Activated CD4-positive, alpha-beta T cell treated with anti-CD3 and anti-CD28 coated beads for 36 hours (primary cell): ENCODE data around the gene DKC1. TPM values are rescaled to one million over a fixed set of nuclear protein-coding genes. Genes with fewer than 3 reads are reported as not detected.

Experiments used
- ATAC-seq: fragments of 200-7000 bp; cut with Tn5 transposase; one replicate; pipeline ENCODE4 v1.10.0; 2021; ENCODE audit warnings: mild to moderate bottlenecking, moderate library complexity
- CTCF ChIA-PET: fragments of 350-600 bp; sonication (Branson Sonifier 250); formaldehyde crosslinking; loops from one replicate; lab custom pipeline; 2021; ENCODE audit warnings: antibody characterized with exemption; lab: Charles Lee
- POLR2A ChIA-PET: fragments of 350-600 bp; sonication (Branson Sonifier 250); formaldehyde crosslinking; loops from one replicate; lab custom pipeline; 2021; ENCODE audit warnings: antibody characterized with exemption, inconsistent platforms; lab: Charles Lee
- DNase-seq: peaks from one replicate; pipeline ENCODE4 v3.0.0-alpha.2; 2020
- H3K27ac Mint-ChIP-seq: one replicate; pipeline ENCODE4 v1.8.0; 2021; ENCODE audit warnings: mixed read lengths
- H3K27me3 Mint-ChIP-seq: one replicate; pipeline ENCODE4 v1.8.0; 2021; ENCODE audit warnings: mixed read lengths
- H3K36me3 Mint-ChIP-seq: one replicate; pipeline ENCODE4 v1.8.0; 2021; ENCODE audit warnings: low read depth, mixed read lengths
- H3K4me1 Mint-ChIP-seq: one replicate; pipeline ENCODE4 v1.8.0; 2021; ENCODE audit warnings: mixed read lengths
- H3K4me3 Mint-ChIP-seq: one replicate; pipeline ENCODE4 v1.8.0; 2021; ENCODE audit warnings: mild to moderate bottlenecking, moderate library complexity, mixed read lengths
- H3K9me3 Mint-ChIP-seq: one replicate; pipeline ENCODE4 v1.8.0; 2021; ENCODE audit warnings: low read depth, mixed read lengths
- intact Hi-C, 2 experiments: fragments of 100-400 bp; cut with DNase I in 1 of 2; cut with micrococcal nuclease in 1 of 2; formaldehyde crosslinking; loops; one replicate each; pipeline versions ENCODE4 v1.14.2 to v1.15.1; 2022 to 2024; cut with DNase I, micrococcal nuclease
- total RNA-seq, 2 experiments: library from RNA; stranded (reverse); gene quantifications; one replicate each; pipeline ENCODE4 v1.2.3, GENCODE V29; 2021

Gene DKC1
- total RNA-seq, 2 experiments from 2014 or later: 126 to 130 TPM

DNA sequence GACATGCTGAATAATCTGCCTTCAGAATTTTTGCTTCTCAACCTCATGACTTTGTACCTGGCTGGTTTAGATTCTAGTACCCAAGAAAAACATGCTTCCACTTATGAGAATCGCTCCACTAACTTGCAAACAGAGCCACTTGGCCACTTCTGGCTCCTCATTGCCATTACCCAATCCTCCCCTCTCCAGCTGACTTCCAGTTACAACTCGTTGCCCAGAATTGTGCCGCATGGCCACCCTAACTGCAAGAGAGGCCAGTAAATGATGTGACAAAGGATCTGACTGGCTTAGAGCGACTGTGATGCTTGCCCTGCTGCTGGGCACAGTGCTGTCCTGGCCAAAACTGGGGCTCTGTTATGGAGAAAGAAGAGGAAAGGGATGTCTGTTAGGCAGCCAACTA, 4.0 kb upstream of the DKC1 start:
- POLR2A ChIA-PET: no interaction called here
- Mint-ChIP-seq H3K4me1 (peaks cover 11% of the 10 kb centered on the region), H3K9me3 (no peaks in the 10 kb centered on the region), H3K27me3 (no peaks in the 10 kb centered on the region), H3K36me3 (peaks cover 5% of the 10 kb centered on the region), H3K27ac (no peak overlapping the region), H3K4me3 (no peak overlapping the region)
- ATAC-seq: no peak
- intact Hi-C loops: no loop called here
- CTCF ChIA-PET: no interaction called here
- no peak for DNase-seq

DNA sequence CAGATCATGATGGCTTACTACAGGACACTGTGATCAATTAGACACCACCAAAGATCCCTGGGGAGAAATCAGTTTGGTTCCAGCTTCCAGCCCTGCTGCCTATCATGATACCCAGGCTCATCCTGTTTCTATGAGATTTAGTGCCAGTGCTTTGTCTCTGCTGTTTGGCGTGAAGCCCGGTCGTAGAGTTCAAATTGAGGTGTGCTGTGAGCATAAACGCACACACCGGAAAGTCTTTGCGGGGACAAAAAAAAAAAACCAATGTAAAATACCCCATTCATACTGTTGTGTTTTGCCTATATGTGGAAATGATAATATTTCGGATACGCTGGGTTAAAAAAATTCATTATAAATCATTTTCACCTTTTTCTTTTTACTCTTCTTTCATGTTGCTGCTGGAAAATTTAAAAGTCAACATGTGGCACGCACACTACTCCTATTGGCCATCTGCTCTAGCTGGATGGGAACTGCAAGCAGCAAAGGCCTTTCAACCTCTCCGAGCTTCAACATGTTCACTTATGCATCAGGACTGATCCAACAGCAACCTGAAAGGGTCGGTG, 607 bp upstream of the DKC1 start:
- Mint-ChIP-seq H3K27me3 (no peaks in the 10 kb centered on the region), H3K27ac (peak overlapping the region; percentile 89), H3K9me3 (no peaks in the 10 kb centered on the region), H3K36me3 (peaks cover 32% of the 10 kb centered on the region), H3K4me3 (peak overlapping the region; percentile 85), H3K4me1 (peaks cover 29% of the 10 kb centered on the region)
- intact Hi-C loops: loop anchor here (1.0 to 5.0 kb wide), 12 partner anchors 37 to 833 kb away; partner anchors contain the start of genes MPP1 (in 2 of the 2), BRCC3 (in 1 of the 2), CMC4 (in 1 of the 2) and FAM3A (in 1 of the 2)
- CTCF ChIA-PET: interaction anchor here (4.4 kb wide), 1 partner anchor 12 kb away, joined by 33 read pairs; the partner anchor contains the start of gene GAB3
- ATAC-seq (no peak), DNase-seq (peak; percentile 31)
- POLR2A ChIA-PET: interaction anchor here (1.0 to 2.9 kb wide), 4 partner anchors 11 to 17 kb away, joined by 3 to 11 read pairs (median 4); partner anchors contain the start of gene GAB3

- ATAC-seq: no peak
- intact Hi-C loops: no loop called here
- Mint-ChIP-seq H3K27me3 (no peaks in the 10 kb centered on the region), H3K36me3 (peaks cover 50% of the 10 kb centered on the region), H3K4me3 (no peak overlapping the region), H3K4me1 (peaks cover 31% of the 10 kb centered on the region), H3K9me3 (no peaks in the 10 kb centered on the region), H3K27ac (no peak overlapping the region)
- CTCF ChIA-PET: no interaction called here
- DNase-seq: no peak
- POLR2A ChIA-PET: no interaction called here
These were observed 12.0 kb downstream of the DKC1 start for GRCh38 chrX:154774622-154775021.

DNA sequence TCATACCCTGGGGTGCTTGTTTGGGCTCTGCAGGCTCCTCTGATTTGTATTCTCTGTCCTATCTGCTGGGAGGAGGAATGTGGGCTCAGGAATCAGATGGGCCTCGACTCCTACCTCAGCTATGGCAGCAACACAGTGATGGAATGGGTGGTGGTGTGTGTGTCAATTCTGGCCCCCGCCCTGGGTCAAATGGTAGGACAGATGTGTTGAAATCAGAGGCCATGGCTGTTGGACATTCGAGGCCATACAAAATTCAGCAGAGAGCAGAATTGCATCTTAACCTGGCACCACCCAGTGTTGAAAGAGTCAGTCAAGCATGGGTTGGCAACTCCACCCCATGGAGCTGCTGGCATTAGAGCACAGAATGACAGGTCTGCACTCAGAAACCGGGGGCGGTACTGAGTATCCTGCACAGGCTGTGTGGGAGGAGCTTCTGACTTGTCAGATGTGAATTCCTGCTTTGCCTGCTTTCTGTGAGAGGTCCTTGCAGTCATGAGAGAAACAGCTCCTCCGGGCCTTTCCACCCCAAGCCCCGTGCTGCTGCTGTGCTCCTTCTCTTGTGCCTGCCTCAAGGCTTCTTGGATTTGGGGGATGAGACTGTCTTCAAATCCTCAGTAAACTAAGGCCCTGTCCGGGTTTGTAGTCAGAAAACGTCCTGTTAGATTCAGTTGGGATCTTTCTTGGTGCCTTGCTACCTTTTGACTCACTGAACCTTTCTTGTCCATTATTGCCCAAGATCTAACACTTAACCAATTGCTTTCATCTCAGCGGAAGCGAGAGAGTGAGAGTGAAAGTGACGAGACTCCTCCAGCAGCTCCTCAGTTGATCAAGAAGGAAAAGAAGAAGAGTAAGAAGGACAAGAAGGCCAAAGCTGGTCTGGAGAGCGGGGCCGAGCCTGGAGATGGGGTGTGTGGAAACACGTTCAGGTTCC, 13.0 kb downstream of the DKC1 start:
- intact Hi-C loops: no loop called here
- ATAC-seq: peak; percentile 90
- H3K4me3 Mint-ChIP-seq: no peak overlapping the region

GRCh38 chrX:154776753-154777152, 14.1 kb downstream of the DKC1 start:
- Mint-ChIP-seq H3K9me3 (no peaks in the 10 kb centered on the region), H3K27ac (peak overlapping the region; percentile 79), H3K36me3 (peaks cover 39% of the 10 kb centered on the region), H3K27me3 (no peaks in the 10 kb centered on the region), H3K4me1 (peaks cover 22% of the 10 kb centered on the region), H3K4me3 (no peak overlapping the region)
- ChIA-PET CTCF (interaction anchor here (0.7 kb wide), 1 partner anchor 39 kb away, joined by 3 read pairs; no protein-coding TSS in a partner anchor), POLR2A (interaction anchor here (0.8 to 1.6 kb wide), 3 partner anchors 10 to 14 kb away, joined by 3 to 4 read pairs (median 4); partner anchors contain the start of gene DKC1)
- intact Hi-C loops: no loop called here
- DNase-seq (no peak), ATAC-seq (no peak)

More for the DNA sequence above, 13.0 kb downstream of the DKC1 start:
- Mint-ChIP-seq H3K4me1 (peaks cover 28% of the 10 kb centered on the region), H3K27ac (peak overlapping the region; percentile 79), H3K36me3 (peaks cover 45% of the 10 kb centered on the region), H3K9me3 (no peaks in the 10 kb centered on the region), H3K27me3 (no peaks in the 10 kb centered on the region)
- peak; percentile 62 for DNase-seq
- CTCF ChIA-PET: interaction anchor here (0.7 to 1.0 kb wide), 2 partner anchors 11 to 675 kb away, joined by 3 to 4 read pairs; no protein-coding TSS in a partner anchor
- POLR2A ChIA-PET: interaction anchor here (0.6 to 1.6 kb wide), 4 partner anchors 9 to 53 kb away, joined by 3 to 4 read pairs (median 4); partner anchors contain the start of gene DKC1

- H3K27ac Mint-ChIP-seq: no peak overlapping the region
- no peaks in the 10 kb centered on the region for H3K27me3 Mint-ChIP-seq
- CTCF ChIA-PET: no interaction called here
- H3K9me3 Mint-ChIP-seq: no peaks in the 10 kb centered on the region
- POLR2A ChIA-PET: interaction anchor here (0.7 kb wide), 1 partner anchor 17 kb away, joined by 3 read pairs; the partner anchor contains the start of gene DKC1
- ATAC-seq (no peak), DNase-seq (no peak)
- peaks cover 28% of the 10 kb centered on the region for H3K4me1 Mint-ChIP-seq
- no peak overlapping the region for H3K4me3 Mint-ChIP-seq
- intact Hi-C loops: no loop called here
- peaks cover 25% of the 10 kb centered on the region for H3K36me3 Mint-ChIP-seq
These were observed 16.6 kb downstream of the DKC1 start for GRCh38 chrX:154779261-154779660.

DNA sequence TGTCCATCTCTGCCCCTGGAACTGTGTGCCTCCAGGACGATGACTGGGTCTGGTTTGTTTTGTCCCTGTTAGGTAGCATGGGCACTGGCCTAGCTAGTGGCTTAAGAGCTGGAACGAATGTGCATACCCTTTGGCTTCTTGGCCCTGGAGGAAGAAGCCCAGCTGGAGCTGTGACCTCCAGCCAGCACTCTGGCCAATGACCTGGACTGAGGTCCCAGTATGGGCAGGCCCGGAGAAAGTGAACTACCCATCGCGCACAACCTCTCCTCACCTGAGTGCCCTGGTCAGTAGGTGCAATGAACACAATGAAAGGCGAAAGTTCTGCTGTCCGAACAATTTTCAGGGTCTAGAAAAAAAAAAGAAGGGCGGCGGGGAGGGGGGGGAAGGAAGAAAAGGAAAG, 18.3 kb downstream of the DKC1 start:
- CTCF ChIA-PET: no interaction called here
- H3K36me3 Mint-ChIP-seq: peaks cover 19% of the 10 kb centered on the region

DNA sequence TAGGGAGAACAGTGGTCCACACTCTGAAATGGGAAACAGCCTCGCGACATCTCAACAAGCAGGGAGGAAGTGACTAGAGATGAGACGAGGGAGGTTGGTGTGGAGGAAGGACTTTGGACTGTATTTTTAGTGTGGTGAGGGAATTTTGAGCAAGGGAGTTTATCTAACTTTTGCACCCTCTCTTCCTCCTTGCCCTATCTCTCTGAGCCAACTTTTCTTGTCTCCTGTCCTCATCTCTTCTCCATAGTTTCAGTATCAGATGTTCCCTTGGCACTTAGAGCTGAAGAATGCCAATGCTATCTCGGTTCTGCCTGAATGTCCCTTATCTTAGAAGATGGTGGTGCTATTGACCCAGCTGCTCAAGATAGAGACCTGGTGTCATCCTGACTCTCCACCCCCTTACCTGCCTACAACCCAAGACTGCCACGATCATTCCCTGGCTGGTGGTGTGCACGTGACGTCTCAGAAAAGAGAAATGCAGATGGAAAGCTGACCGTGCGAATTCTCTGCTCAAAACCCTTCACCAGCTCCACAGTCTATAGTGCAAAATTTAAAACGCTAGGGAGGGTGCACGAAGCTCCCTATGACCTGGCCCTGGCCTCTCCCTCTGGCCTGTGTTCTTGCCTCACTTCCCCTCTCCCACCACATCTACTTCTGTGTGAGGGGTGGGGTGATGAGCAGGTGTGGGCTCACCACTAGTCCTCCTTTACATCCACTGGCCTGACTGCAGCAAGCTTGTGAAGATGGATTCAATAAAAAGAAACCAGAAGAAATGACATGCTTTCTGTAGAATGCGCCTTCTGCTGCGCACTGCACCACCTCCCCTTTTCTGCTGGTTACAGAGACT, 21.7 kb downstream of the DKC1 start:
- peak overlapping the region; percentile 34 for H3K4me3 Mint-ChIP-seq
- H3K9me3 Mint-ChIP-seq: no peaks in the 10 kb centered on the region
- ATAC-seq: no peak

More for the DNA sequence above, 18.3 kb downstream of the DKC1 start:
- H3K4me1 Mint-ChIP-seq: peaks cover 19% of the 10 kb centered on the region
- no peak overlapping the region for H3K4me3 Mint-ChIP-seq
- no peaks in the 10 kb centered on the region for H3K9me3 Mint-ChIP-seq
- no peak for ATAC-seq
- no peak overlapping the region for H3K27ac Mint-ChIP-seq
- intact Hi-C loops: loop anchor here in 1 of 2 experiments (5.0 kb wide), 1 partner anchor 46 kb away; no protein-coding TSS in a partner anchor
- DNase-seq: no peak
- POLR2A ChIA-PET: interaction anchor here (0.7 kb wide), 3 partner anchors 17 to 84 kb away, joined by 3 to 12 read pairs (median 3); no protein-coding TSS in a partner anchor
- no peaks in the 10 kb centered on the region for H3K27me3 Mint-ChIP-seq

DNA sequence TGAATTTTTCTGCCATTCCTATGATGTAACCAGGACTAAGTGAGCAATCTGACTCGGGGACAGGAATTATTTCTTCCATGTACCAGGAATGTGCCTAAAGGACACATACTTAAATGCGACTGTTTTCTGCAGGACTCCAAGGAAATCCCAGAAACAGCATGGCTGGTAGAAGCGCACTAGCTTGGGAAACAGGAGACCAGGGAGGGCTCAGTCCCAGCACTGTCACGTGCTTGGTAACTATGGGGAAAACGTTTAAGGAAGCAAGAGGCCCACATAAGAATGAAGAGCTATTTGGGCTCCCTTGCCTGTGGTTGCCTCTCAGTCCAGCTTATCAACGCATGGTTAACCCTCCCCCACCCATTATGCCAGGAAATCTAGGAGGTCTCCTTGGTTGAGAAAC, 23.1 kb downstream of the DKC1 start:
- ATAC-seq (no peak), DNase-seq (no peak)
- intact Hi-C loops: no loop called here
- no peak overlapping the region for H3K4me3 Mint-ChIP-seq
- no peaks in the 10 kb centered on the region for H3K9me3 Mint-ChIP-seq
- peaks cover 4% of the 10 kb centered on the region for H3K36me3 Mint-ChIP-seq
- POLR2A ChIA-PET: no interaction called here
- CTCF ChIA-PET: no interaction called here
- H3K27me3 Mint-ChIP-seq: no peaks in the 10 kb centered on the region
- H3K4me1 Mint-ChIP-seq: peaks cover 17% of the 10 kb centered on the region
- no peak overlapping the region for H3K27ac Mint-ChIP-seq

More for the DNA sequence above, 21.7 kb downstream of the DKC1 start:
- POLR2A ChIA-PET: interaction anchor here (0.6 to 0.8 kb wide), 2 partner anchors 15 to 88 kb away, joined by 3 to 5 read pairs; no protein-coding TSS in a partner anchor
- no peak for DNase-seq
- CTCF ChIA-PET: interaction anchor here (1.5 kb wide), 1 partner anchor 11 kb away, joined by 3 read pairs; no protein-coding TSS in a partner anchor
- peaks cover 17% of the 10 kb centered on the region for H3K4me1 Mint-ChIP-seq
- intact Hi-C loops: loop anchor here in 1 of 2 experiments (5.0 kb wide), 1 partner anchor 43 kb away; no protein-coding TSS in a partner anchor
- peak overlapping the region; percentile 59 for H3K27ac Mint-ChIP-seq
- H3K36me3 Mint-ChIP-seq: peaks cover 2% of the 10 kb centered on the region
- no peaks in the 10 kb centered on the region for H3K27me3 Mint-ChIP-seq

GRCh38 chrX:154791467-154791866, 28.8 kb downstream of the DKC1 start:
- CTCF ChIA-PET: interaction anchor here (0.6 to 0.9 kb wide), 4 partner anchors 10 to 309 kb away, joined by 3 to 4 read pairs (median 3); no protein-coding TSS in a partner anchor
- Mint-ChIP-seq H3K27me3 (no peaks in the 10 kb centered on the region), H3K4me1 (no peaks in the 10 kb centered on the region), H3K27ac (no peak overlapping the region), H3K36me3 (peaks cover 6% of the 10 kb centered on the region), H3K9me3 (no peaks in the 10 kb centered on the region), H3K4me3 (no peak overlapping the region)
- ATAC-seq: no peak
- DNase-seq: no peak
- intact Hi-C loops: no loop called here
- POLR2A ChIA-PET: no interaction called here
